B cell (primary cell): ENCODE measurements around the gene SUSD4.

Source experiments
- CTCF ChIP-seq: fragments of 200-600 bp; IDR thresholded peaks from one replicate; pipeline ENCODE4 v1.8.0; 2022; ENCODE audit warnings: antibody characterized with exemption, mild to moderate bottlenecking
- EZH2 ChIP-seq: IDR thresholded peaks from 2 replicates; pipeline ENCODE4 v1.6.1; 2012; ENCODE audit warnings: borderline replicate concordance, low read depth, mild to moderate bottlenecking, moderate library complexity, low read length; ENCODE audit not compliant: insufficient read depth, poor library complexity, severe bottlenecking

DNA sequence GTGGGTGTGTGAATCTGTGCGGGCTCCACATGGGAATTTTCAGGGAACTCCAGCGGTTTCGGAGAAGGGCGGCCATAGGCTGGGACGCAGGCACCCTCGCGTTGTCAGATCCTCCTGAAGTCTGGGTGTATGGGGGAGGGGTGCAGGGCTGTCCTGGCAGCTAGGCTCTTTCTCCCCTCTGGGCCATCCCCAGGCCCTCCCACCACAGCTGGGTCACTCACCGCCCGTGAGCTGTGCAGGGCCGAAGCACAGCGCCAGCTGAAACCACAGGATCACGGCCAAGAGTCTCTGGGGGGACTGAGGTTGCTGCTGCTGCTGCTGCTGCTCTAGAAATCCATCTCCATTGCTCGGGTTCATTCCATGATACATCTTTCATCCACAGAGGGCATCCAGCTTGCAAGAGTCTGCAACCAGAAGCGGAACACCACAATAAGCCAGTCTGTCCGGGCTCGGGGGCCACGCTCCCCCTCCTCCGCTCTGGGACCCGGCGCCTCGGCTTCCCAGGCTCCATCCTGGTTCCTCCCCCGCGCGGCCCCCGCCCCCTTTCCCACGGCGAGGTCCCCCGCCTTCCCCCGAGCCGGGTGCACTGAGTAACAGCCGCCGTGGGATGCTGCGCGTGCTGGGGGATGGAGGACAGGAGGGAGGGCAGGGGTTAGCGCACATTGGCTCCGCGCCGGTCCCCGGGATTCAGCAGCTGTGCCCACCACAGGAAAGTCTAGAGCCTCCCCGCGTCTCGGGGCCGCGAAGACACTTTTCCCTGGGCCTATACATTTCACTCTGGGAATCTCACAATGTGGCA lies 720 bp downstream of the SUSD4 start:
- no peak for TF ChIP-seq CTCF
- TF ChIP-seq EZH2, result no peak
